Neural cell (in vitro differentiated cells): ENCODE data around the gene TRIM66. TPM values are rescaled to one million over a fixed set of nuclear protein-coding genes. Genes with fewer than 3 reads are reported as not detected.

Experiments used
- H2AFZ ChIP-seq: fragments of 200-600, 300-800 bp; sonication (generic), shearing (Covaris generic); 2 replicates; pipeline ENCODE4 v1.6.0; 2014; ENCODE audit warnings: low read depth, mild to moderate bottlenecking, antibody characterized with exemption, low read length, moderate library complexity
- H3F3A ChIP-seq: fragments of 200-600 bp; shearing (Covaris generic); 2 replicates; pipeline ENCODE4 v1.6.1; 2016; ENCODE audit warnings: mild to moderate bottlenecking, moderate library complexity, mixed read lengths, antibody characterized with exemption, low read length; ENCODE audit not compliant: insufficient read depth, poor library complexity, severe bottlenecking
- H3K27ac ChIP-seq: fragments of 200-600, 300-800 bp; sonication (generic), shearing (Covaris generic); 2 replicates; pipeline ENCODE4 v1.5.1; 2014; ENCODE audit warnings: mild to moderate bottlenecking, low read length, moderate library complexity
- H3K27me3 ChIP-seq: fragments of 300-800, 200-600 bp; sonication (generic), shearing (Covaris generic); 2 replicates; pipeline ENCODE4 v1.6.0; 2014; ENCODE audit warnings: mild to moderate bottlenecking, low read depth, low read length, moderate library complexity; ENCODE audit not compliant: insufficient read depth
- H3K36me3 ChIP-seq: fragments of 300-800, 200-600 bp; sonication (generic), shearing (Covaris generic); 2 replicates; pipeline ENCODE4 v1.5.1; 2014; ENCODE audit warnings: mild to moderate bottlenecking, antibody characterized with exemption, low read length, moderate library complexity; ENCODE audit not compliant: insufficient read depth
- H3K4me2 ChIP-seq: fragments of 300-800, 200-600 bp; sonication (generic), shearing (Covaris generic); 2 replicates; pipeline ENCODE4 v1.6.0; 2014; ENCODE audit warnings: mild to moderate bottlenecking, low read length
- H3K4me3 ChIP-seq: fragments of 300-800, 200-600 bp; sonication (generic), shearing (Covaris generic); 2 replicates; pipeline ENCODE4 v1.5.1; 2014; ENCODE audit warnings: mild to moderate bottlenecking, low read length, moderate library complexity
- H3K79me2 ChIP-seq: fragments of 200-600 bp; shearing (Covaris generic); replicated peaks from 2 replicates; pipeline ENCODE4 v1.6.0; 2014; ENCODE audit warnings: mild to moderate bottlenecking, low read length, moderate library complexity; ENCODE audit not compliant: insufficient read depth
- H3K9ac ChIP-seq: fragments of 300-800, 200-600 bp; sonication (generic), shearing (Covaris generic); 2 replicates; pipeline ENCODE4 v1.6.1; 2016; ENCODE audit warnings: mild to moderate bottlenecking, low read length, mixed read lengths
- H3K9me2 ChIP-seq: fragments of 200-600 bp; shearing (Covaris generic); 2 replicates; pipeline ENCODE4 v1.6.1; 2016; ENCODE audit warnings: mild to moderate bottlenecking, low read length, mixed read lengths; ENCODE audit not compliant: insufficient read depth
- H3K9me3 ChIP-seq: fragments of 200-600, 300-800 bp; sonication (generic), shearing (Covaris generic); 2 replicates; pipeline ENCODE4 v1.6.1; 2016; ENCODE audit warnings: mild to moderate bottlenecking, mixed run types, low read length, moderate library complexity, mixed read lengths
- H4K20me1 ChIP-seq: fragments of 200-600 bp; shearing (Covaris generic); 2 replicates; pipeline ENCODE4 v1.6.1; 2016; ENCODE audit warnings: mild to moderate bottlenecking, mixed run types; ENCODE audit not compliant: insufficient read depth
- CTCF ChIP-seq: fragments of 450-650 bp; IDR thresholded peaks from 2 replicates; pipeline ENCODE4 v1.5.1; 2014; ENCODE audit warnings: antibody characterized with exemption, mild to moderate bottlenecking, moderate library complexity; ENCODE audit not compliant: poor library complexity, severe bottlenecking
- EP300 ChIP-seq: fragments of 450-650 bp; conservative IDR thresholded peaks from 2 replicates; pipeline ENCODE4 v1.6.1; 2014; ENCODE audit warnings: antibody characterized with exemption, mild to moderate bottlenecking, moderate library complexity; ENCODE audit not compliant: poor library complexity, severe bottlenecking
- EZH2 ChIP-seq: fragments of 200-600, 300-800 bp; shearing (Covaris generic), sonication (generic); IDR thresholded peaks from 2 replicates; pipeline ENCODE4 v1.6.1; 2014; ENCODE audit warnings: antibody characterized with exemption, low read length, borderline replicate concordance, mild to moderate bottlenecking; ENCODE audit not compliant: insufficient read depth, poor library complexity, severe bottlenecking
- MXI1 ChIP-seq: fragments of 450-650 bp; conservative IDR thresholded peaks from 2 replicates; pipeline ENCODE4 v1.6.1; 2014; ENCODE audit warnings: antibody characterized with exemption, mild to moderate bottlenecking; ENCODE audit not compliant: poor library complexity, severe bottlenecking
- POLR2AphosphoS5 ChIP-seq: IDR thresholded peaks from 2 replicates; pipeline ENCODE4 v1.6.1; 2012
- RAD21 ChIP-seq: fragments of 450-650 bp; conservative IDR thresholded peaks from 2 replicates; pipeline ENCODE4 v1.6.1; 2014; ENCODE audit warnings: antibody characterized with exemption, mild to moderate bottlenecking, moderate library complexity
- REST ChIP-seq: IDR thresholded peaks from 2 replicates; pipeline ENCODE4 v1.6.1; 2012; ENCODE audit warnings: borderline replicate concordance
- SMC3 ChIP-seq: fragments of 450-650 bp; conservative IDR thresholded peaks from 2 replicates; pipeline ENCODE4 v1.6.1; 2014; ENCODE audit warnings: antibody characterized with exemption, mild to moderate bottlenecking, moderate library complexity; ENCODE audit not compliant: poor library complexity
- TAF1 ChIP-seq: IDR thresholded peaks from 2 replicates; pipeline ENCODE4 v1.6.1; 2012; ENCODE audit warnings: low read depth
- polyA plus RNA-seq: library from polyadenylated mRNA; depleted of rRNA; stranded (reverse); fragments of >200 nt; gene quantifications from 2 replicates; pipeline ENCODE4 v1.2.3, GENCODE V29; 2014

TRIM66 gene
- polyA plus RNA-seq, 1 donor from 2014 or later = 0.82 TPM

GRCh38 chr11:8729837-8730696 is 47.6 kb upstream of the TRIM66 start:
- no peaks in the 10 kb centered on the region for H3K9me2 ChIP-seq
- H3K9ac ChIP-seq = no peak overlapping the region
- H3K4me3 ChIP-seq = no peak overlapping the region
- H3K36me3 ChIP-seq = no peaks in the 10 kb centered on the region
- no peak overlapping the region for H2AFZ ChIP-seq
- no peak overlapping the region for H3K27ac ChIP-seq
- no peaks in the 10 kb centered on the region for H3K27me3 ChIP-seq
- TF ChIP-seq REST (no peak), POLR2AphosphoS5 (no peak), TAF1 (no peak), SMC3 (no peak), CTCF (no peak), EP300 (no peak), MXI1 (no peak), EZH2 (no peak), RAD21 (no peak)
- no peak overlapping the region for H3K4me2 ChIP-seq
- no peaks in the 10 kb centered on the region for H4K20me1 ChIP-seq
- H3K9me3 ChIP-seq = no peaks in the 10 kb centered on the region
- no peaks in the 10 kb centered on the region for H3K79me2 ChIP-seq
- H3F3A ChIP-seq = no peaks in the 10 kb centered on the region

- Histone ChIP-seq H4K20me1 (no peaks in the 10 kb centered on the region), H3K9me3 (no peaks in the 10 kb centered on the region), H3F3A (no peaks in the 10 kb centered on the region), H3K27me3 (no peaks in the 10 kb centered on the region), H3K9me2 (no peaks in the 10 kb centered on the region), H3K4me2 (no peak overlapping the region), H2AFZ (no peak overlapping the region), H3K4me3 (no peak overlapping the region), H3K9ac (no peak overlapping the region), H3K27ac (no peak overlapping the region), H3K79me2 (no peaks in the 10 kb centered on the region), H3K36me3 (no peaks in the 10 kb centered on the region)
- TF ChIP-seq REST = no peak
- TF ChIP-seq POLR2AphosphoS5 = no peak
- no peak for TF ChIP-seq SMC3
- no peak for TF ChIP-seq CTCF
- TF ChIP-seq TAF1 = no peak
- TF ChIP-seq EZH2 = no peak
- TF ChIP-seq RAD21 = no peak
- TF ChIP-seq EP300 = no peak
- TF ChIP-seq MXI1 = no peak
Measured at GRCh38 chr11:8729067-8729466, 46.6 kb upstream of the TRIM66 start.
